ACHN (cell line): ENCODE data around the gene NDUFS2.
"Not testable (repeated sequence)": the region's sequence is repeated elsewhere in the genome, so short reads cannot be mapped to it uniquely, and the experiment has no call there.

Experiments
- DNase-seq: peaks from one replicate; pipeline ENCODE4 v3.0.0-alpha.2; 2015
- in situ Hi-C: cut with HindIII; loops from 2 replicates; pipeline ENCODE4 v1.10.0; 2017; ENCODE audit warnings: low sequenced_read_pairs, low pct_ligation_motif_present, low pct_unique_long_range_greater_than_20kb

The NDUFS2 gene

GRCh38 chr1:161226320-161226711 lies 24.1 kb downstream of the NDUFS2 start:
- no peak for DNase-seq
- in situ Hi-C loops, result loop anchor here (10.0 kb wide), 1 partner anchor 148 kb away; no protein-coding TSS in a partner anchor

- no peak for DNase-seq
- in situ Hi-C loops, result loop anchor here (10.0 kb wide), 1 partner anchor 148 kb away; no protein-coding TSS in a partner anchor
Observed at GRCh38 chr1:161226759-161227158, 24.6 kb downstream of the NDUFS2 start.

GRCh38 chr1:161227196-161227871 lies 25.2 kb downstream of the NDUFS2 start:
- peak; percentile 76 for DNase-seq
- in situ Hi-C loops, result loop anchor here (10.0 kb wide), 1 partner anchor 147 kb away; no protein-coding TSS in a partner anchor

GRCh38 chr1:161228032-161228431 lies 25.9 kb downstream of the NDUFS2 start:
- in situ Hi-C loops, result loop anchor here (10.0 kb wide), 1 partner anchor 147 kb away; no protein-coding TSS in a partner anchor
- DNase-seq, result no peak

GRCh38 chr1:161229896-161230295 lies 27.7 kb downstream of the NDUFS2 start:
- peak; percentile 42 for DNase-seq
- in situ Hi-C loops, result loop anchor here (10.0 kb wide), 1 partner anchor 145 kb away; no protein-coding TSS in a partner anchor

- DNase-seq, result no peak
- in situ Hi-C loops, result no loop called here
Observed at GRCh38 chr1:161230762-161231161, 28.6 kb downstream of the NDUFS2 start.

GRCh38 chr1:161233102-161233501 lies 30.9 kb downstream of the NDUFS2 start:
- DNase-seq, result no peak
- in situ Hi-C loops, result no loop called here

GRCh38 chr1:161235957-161236775 lies 34.0 kb downstream of the NDUFS2 start:
- no peak for DNase-seq
- in situ Hi-C loops, result no loop called here

- DNase-seq, result no peak
- in situ Hi-C loops, result no loop called here
Observed at GRCh38 chr1:161238039-161238473, 35.9 kb downstream of the NDUFS2 start, which contains the start of gene NR1I3. Gene NR1I3 (minus strand): TSS chr1:161238203. CDS start chr1:161236565, 1,638 bp downstream.

- in situ Hi-C loops, result no loop called here
- no peak for DNase-seq
Observed at GRCh38 chr1:161241682-161242081, 39.5 kb downstream of the NDUFS2 start.

- in situ Hi-C loops, result no loop called here
- DNase-seq, result no peak
Observed at GRCh38 chr1:161242313-161242712, 40.1 kb downstream of the NDUFS2 start.

- DNase-seq, result no peak
- in situ Hi-C loops, result no loop called here
Observed at GRCh38 chr1:161244888-161245287, 42.7 kb downstream of the NDUFS2 start.

- in situ Hi-C loops, DNase-seq: not testable (repeated sequence)
Observed at GRCh38 chr1:161250100-161250499, 47.9 kb downstream of the NDUFS2 start.

- DNase-seq, result no peak
- in situ Hi-C loops, result no loop called here
Observed at GRCh38 chr1:161250829-161251228, 48.7 kb downstream of the NDUFS2 start.

- in situ Hi-C loops, result no loop called here
- DNase-seq, result no peak
Observed at GRCh38 chr1:161251579-161251978, 49.4 kb downstream of the NDUFS2 start.

GRCh38 chr1:161255302-161255701 lies 53.1 kb downstream of the NDUFS2 start:
- DNase-seq, in situ Hi-C loops: not testable (repeated sequence)

GRCh38 chr1:161255955-161256520 lies 53.9 kb downstream of the NDUFS2 start:
- DNase-seq, in situ Hi-C loops: not testable (repeated sequence)

GRCh38 chr1:161257109-161257508 lies 54.9 kb downstream of the NDUFS2 start:
- DNase-seq, in situ Hi-C loops: not testable (repeated sequence)
